ENCODE data around the gene DDX42.

DDX42 gene

GRCh38 chr17:63833026-63833740, 59.2 kb downstream of the DDX42 start:
- H3K4me3 ChIP-seq: no peak overlapping the region
- H3K27ac ChIP-seq: no peak overlapping the region

GRCh38 chr17:63833741-63834373, 59.9 kb downstream of the DDX42 start:
- Histone ChIP-seq H3K27ac (peak overlapping the region in 1 of 21 experiments; percentile 11), H3K4me3 (no peak overlapping the region)

- H3K27ac ChIP-seq: peak overlapping the region in 8 of 21 experiments; percentile 3 to 32 (median 8)
- H3K4me3 ChIP-seq: no peak overlapping the region
Measured at GRCh38 chr17:63834431-63835166, 60.6 kb downstream of the DDX42 start.

GRCh38 chr17:63835167-63835720, 61.3 kb downstream of the DDX42 start:
- H3K4me3 ChIP-seq: no peak overlapping the region
- peak overlapping the region in 3 of 21 experiments; percentile 6 to 51 (median 11) for H3K27ac ChIP-seq

- Histone ChIP-seq H3K4me3 (no peak overlapping the region), H3K27ac (peak overlapping the region in 5 of 21 experiments; percentile 47 to 98 (median 80))
Measured at GRCh38 chr17:63836811-63837210, 62.8 kb downstream of the DDX42 start.

- no peak overlapping the region for H3K4me3 ChIP-seq
- H3K27ac ChIP-seq: peak overlapping the region in 16 of 21 experiments; percentile 45 to 98 (median 80)
Measured at GRCh38 chr17:63837480-63837879, 63.5 kb downstream of the DDX42 start.

- H3K27ac ChIP-seq: peak overlapping the region in 18 of 21 experiments; percentile 34 to 98 (median 75)
- no peak overlapping the region for H3K4me3 ChIP-seq
Measured at GRCh38 chr17:63837962-63838600, 64.1 kb downstream of the DDX42 start.

GRCh38 chr17:63838631-63839171, 64.7 kb downstream of the DDX42 start:
- peak overlapping the region in 2 of 7 experiments; percentile 9 to 15 for H3K4me3 ChIP-seq
- peak overlapping the region in 20 of 21 experiments; percentile 34 to 98 (median 88) for H3K27ac ChIP-seq

GRCh38 chr17:63840591-63841349, 66.8 kb downstream of the DDX42 start:
- peak overlapping the region; percentile 79 to 91 (median 86) for H3K4me3 ChIP-seq

GRCh38 chr17:63841350-63842172, 67.6 kb downstream of the DDX42 start:
- Histone ChIP-seq H3K4me3 (peak overlapping the region; percentile 79 to 91 (median 86)), H3K27ac (peak overlapping the region; percentile 86 to 98 (median 92))

More at GRCh38 chr17:63840591-63841349, 66.8 kb downstream of the DDX42 start:
- H3K27ac ChIP-seq: peak overlapping the region in 20 of 21 experiments; percentile 88 to 98 (median 92)

GRCh38 chr17:63842173-63842539, 68.2 kb downstream of the DDX42 start:
- Histone ChIP-seq H3K27ac (peak overlapping the region; percentile 86 to 98 (median 92)), H3K4me3 (peak overlapping the region; percentile 79 to 91 (median 86))

GRCh38 chr17:63842540-63843386, 68.8 kb downstream of the DDX42 start, which contains the start of gene SMARCD2:
SMARCD2 (minus strand) TSS chr17:63842685; CDS start chr17:63842674, 11 bp downstream.
- Histone ChIP-seq H3K4me3 (peak within 1 kb of the TSS; percentile 79 to 91 (median 86)), H3K27ac (peak within 1 kb of the TSS; percentile 86 to 98 (median 92))

- Histone ChIP-seq H3K4me3 (peak overlapping the region; percentile 79 to 91 (median 86)), H3K27ac (peak overlapping the region in 19 of 21 experiments; percentile 73 to 98 (median 91))
Measured at GRCh38 chr17:63843387-63843888, 69.5 kb downstream of the DDX42 start.

- peak overlapping the region in 18 of 21 experiments; percentile 78 to 98 (median 92) for H3K27ac ChIP-seq
- peak overlapping the region in 3 of 7 experiments; percentile 79 to 91 (median 87) for H3K4me3 ChIP-seq
Measured at GRCh38 chr17:63843910-63844677, 70.1 kb downstream of the DDX42 start.

GRCh38 chr17:63845509-63845908, 71.5 kb downstream of the DDX42 start:
- H3K27ac ChIP-seq: no peak overlapping the region
- no peak overlapping the region for H3K4me3 ChIP-seq

All from skin epidermis (tissue), 12 donors.